Testis (tissue), 3 donors: ENCODE measurements around the gene HLA-DPA1. TPM values are rescaled to one million over a fixed set of nuclear protein-coding genes. Genes with fewer than 3 reads are reported as not detected.

Experiments
- DNase-seq: peaks from one replicate; pipeline ENCODE4 v3.0.0-alpha.2; 2019
- H3K27ac ChIP-seq, 2 donors: fragments of 200-600 bp; sonication (generic); one replicate each; pipeline ENCODE4 v1.5.1; 2019
- H3K27me3 ChIP-seq: fragments of 200-600 bp; sonication (generic); one replicate; pipeline ENCODE4 v1.5.1; 2019
- H3K36me3 ChIP-seq: fragments of 200-600 bp; sonication (generic); one replicate; pipeline ENCODE4 v1.5.1; 2017; ENCODE audit warnings: low read depth; ENCODE audit errors: missing control alignments
- H3K4me1 ChIP-seq: fragments of 200-600 bp; sonication (generic); one replicate; pipeline ENCODE4 v1.5.1; 2019
- H3K4me3 ChIP-seq, 2 donors: fragments of 200-600 bp; sonication (generic); one replicate each; pipeline ENCODE4 v1.5.1; 2017 to 2019
- H3K9me3 ChIP-seq: fragments of 200-600 bp; sonication (generic); one replicate; pipeline ENCODE4 v1.5.1; 2017
- POLR2A ChIP-seq: fragments of 450-650 bp; IDR thresholded peaks from one replicate; pipeline ENCODE4 v1.6.1; 2017; ENCODE audit warnings: antibody characterized with exemption, mild to moderate bottlenecking, moderate library complexity
- WGBS, 2 donors: methylation state at CpG; one replicate each; pipeline ENCODE4 v1.1.5; 2018; 5-methylcytosine and 5-hydroxymethylcytosine counted together
- intact Hi-C: fragments of 100-400 bp; cut with DNase I; formaldehyde crosslinking; loops from one replicate; pipeline ENCODE4 v1.15.1; 2023; ENCODE audit warnings: low total_unique reads
- polyA plus RNA-seq: library from polyadenylated mRNA; stranded (reverse); fragments of 350-450 nt; fragmentation: Illumina TruSeq; extraction: RNeasy Lipid Tissue Mini Kit (QIAGEN cat#74804); gene quantifications from one replicate; pipeline ENCODE4 v1.2.3, GENCODE V29; 2014; ENCODE audit warnings: low read depth, low replicate concordance; ENCODE audit not compliant: insufficient read depth
- total RNA-seq, 2 donors: library from RNA; depleted of rRNA; stranded (reverse); fragments of >200 nt; gene quantifications; one replicate each; pipeline ENCODE4 v1.2.3, GENCODE V29; 2016
- TF ChIP-seq, protein P1 (sequence below), 3 experiments: fragments of 450-650 bp in 2 of 3; fragments of 200-600 bp in 1 of 3; sonication (generic) in 1 of 3; IDR thresholded peaks; one replicate each; pipeline ENCODE4 v1.5.1; 2016 to 2019; ENCODE audit warnings: antibody characterized with exemption in 3 of 3, mild to moderate bottlenecking in 2 of 3, moderate library complexity in 1 of 3

The HLA-DPA1 gene
- total and polyA plus RNA-seq, 3 donors from 2014 or later = 26.5 to 143 (median 48.9) TPM

DNA sequence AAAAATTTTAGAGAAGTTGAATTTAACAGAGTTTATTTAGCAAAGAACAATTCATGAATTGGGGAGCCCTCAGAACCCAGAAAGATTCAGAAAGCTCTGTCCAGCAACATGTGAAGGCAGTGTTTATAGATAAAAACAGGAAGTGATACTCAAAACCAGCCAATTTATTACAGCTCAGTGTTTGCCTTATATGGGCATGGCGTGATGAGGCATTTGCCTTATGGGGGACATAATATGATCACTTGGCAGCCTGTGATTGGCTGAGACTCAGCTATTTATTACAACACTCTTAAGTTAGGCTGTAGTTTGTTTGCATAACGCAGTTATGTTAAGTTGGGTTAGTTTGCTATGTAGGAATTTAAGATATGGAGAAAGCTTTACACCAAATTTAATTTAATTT lies 11.5 kb downstream of the HLA-DPA1 start:
- Histone ChIP-seq H3K36me3 (no peaks in the 10 kb centered on the region), H3K4me3 (no peak overlapping the region), H3K9me3 (no peaks in the 10 kb centered on the region), H3K27me3 (no peaks in the 10 kb centered on the region), H3K27ac (no peak overlapping the region), H3K4me1 (no peaks in the 10 kb centered on the region)
- no peak for DNase-seq
- intact Hi-C loops = no loop called here
- TF ChIP-seq POLR2A = no peak
- TF ChIP-seq, protein P1, sequence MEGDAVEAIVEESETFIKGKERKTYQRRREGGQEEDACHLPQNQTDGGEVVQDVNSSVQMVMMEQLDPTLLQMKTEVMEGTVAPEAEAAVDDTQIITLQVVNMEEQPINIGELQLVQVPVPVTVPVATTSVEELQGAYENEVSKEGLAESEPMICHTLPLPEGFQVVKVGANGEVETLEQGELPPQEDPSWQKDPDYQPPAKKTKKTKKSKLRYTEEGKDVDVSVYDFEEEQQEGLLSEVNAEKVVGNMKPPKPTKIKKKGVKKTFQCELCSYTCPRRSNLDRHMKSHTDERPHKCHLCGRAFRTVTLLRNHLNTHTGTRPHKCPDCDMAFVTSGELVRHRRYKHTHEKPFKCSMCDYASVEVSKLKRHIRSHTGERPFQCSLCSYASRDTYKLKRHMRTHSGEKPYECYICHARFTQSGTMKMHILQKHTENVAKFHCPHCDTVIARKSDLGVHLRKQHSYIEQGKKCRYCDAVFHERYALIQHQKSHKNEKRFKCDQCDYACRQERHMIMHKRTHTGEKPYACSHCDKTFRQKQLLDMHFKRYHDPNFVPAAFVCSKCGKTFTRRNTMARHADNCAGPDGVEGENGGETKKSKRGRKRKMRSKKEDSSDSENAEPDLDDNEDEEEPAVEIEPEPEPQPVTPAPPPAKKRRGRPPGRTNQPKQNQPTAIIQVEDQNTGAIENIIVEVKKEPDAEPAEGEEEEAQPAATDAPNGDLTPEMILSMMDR (IDR thresholded peaks at IDR 0.05) = no peak
- 79 to 86% methylated on average over 2 of the region's 2 CpGs for WGBS, 2 donors

DNA sequence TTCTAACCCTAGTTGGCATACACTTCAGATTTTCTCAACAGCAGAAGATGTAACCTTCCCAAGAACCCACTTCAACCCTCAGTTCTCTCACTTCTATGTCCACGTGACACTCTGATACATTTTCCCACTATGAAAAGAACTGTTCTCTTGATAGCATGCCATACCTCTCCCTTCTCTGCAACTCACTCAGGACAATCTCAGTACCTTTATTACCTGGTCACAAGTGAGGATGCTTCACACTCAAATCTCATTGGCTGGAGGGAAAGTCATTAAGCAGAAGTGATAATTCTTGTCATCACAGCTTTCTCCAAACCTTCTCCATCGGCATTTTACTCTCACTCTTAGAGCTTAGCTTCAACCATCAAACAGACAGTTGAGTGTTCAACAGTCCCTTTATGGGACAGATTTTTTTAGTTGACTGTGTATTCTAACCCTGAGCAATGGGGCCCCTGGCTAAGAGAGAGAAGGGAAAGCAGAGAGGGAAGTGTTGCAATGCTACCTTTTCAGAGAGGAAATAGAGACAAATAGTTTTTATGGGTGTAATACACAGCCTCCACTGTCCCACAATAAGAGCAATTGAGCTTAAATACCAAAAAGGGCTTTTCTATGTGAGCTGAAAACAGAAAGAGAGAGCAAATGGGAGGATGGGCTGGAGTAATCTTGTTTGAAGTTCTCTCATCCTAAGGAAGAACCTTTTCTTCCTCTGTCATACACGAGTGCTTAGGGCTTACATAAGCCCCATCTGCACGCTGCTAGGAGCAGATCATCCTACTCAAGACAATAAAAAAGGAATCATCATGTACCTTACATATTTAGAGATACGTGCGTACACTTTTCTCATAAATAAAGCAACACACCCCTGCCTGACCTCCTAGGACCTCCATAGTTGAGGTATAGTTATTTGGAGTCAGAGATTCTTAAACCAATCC lies 16.0 kb downstream of the HLA-DPA1 start:
- Histone ChIP-seq H3K9me3 (no peaks in the 10 kb centered on the region), H3K36me3 (no peaks in the 10 kb centered on the region), H3K27me3 (no peaks in the 10 kb centered on the region), H3K27ac (no peak overlapping the region), H3K4me1 (no peaks in the 10 kb centered on the region), H3K4me3 (no peak overlapping the region)
- WGBS, 2 donors = 62 to 72% methylated on average over 6 of the region's 6 CpGs
- no peak for DNase-seq
- TF ChIP-seq POLR2A = no peak
- TF ChIP-seq, protein P1 (IDR thresholded peaks at IDR 0.05) = no peak
- intact Hi-C loops = no loop called here

DNA sequence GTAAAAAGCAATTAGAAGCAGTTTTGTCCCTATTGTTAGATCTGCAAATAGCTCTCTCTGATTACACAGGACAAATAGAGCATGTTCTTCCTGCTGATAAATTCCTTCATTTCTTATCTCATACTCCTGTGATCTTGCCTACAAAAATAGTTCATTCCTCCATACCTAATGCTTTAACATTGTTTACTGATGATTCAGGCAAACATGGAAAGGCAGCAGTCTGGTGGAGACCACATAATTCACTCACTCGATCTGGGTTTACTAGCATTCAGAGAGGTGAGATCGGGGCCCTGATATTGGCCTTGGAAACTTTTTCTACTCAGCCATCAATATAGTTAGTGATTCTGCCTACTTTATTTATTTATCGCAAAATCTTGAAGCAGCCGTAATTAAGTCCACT lies 20.2 kb downstream of the HLA-DPA1 start:
- no peak overlapping the region for H3K27ac ChIP-seq
- no peaks in the 10 kb centered on the region for H3K9me3 ChIP-seq
- no peak overlapping the region for H3K4me3 ChIP-seq
- H3K36me3 ChIP-seq = no peaks in the 10 kb centered on the region
- intact Hi-C loops = no loop called here
- H3K27me3 ChIP-seq = no peaks in the 10 kb centered on the region
- H3K4me1 ChIP-seq = no peaks in the 10 kb centered on the region
- DNase-seq = no peak
- TF ChIP-seq, protein P1 (IDR thresholded peaks at IDR 0.05) = no peak
- TF ChIP-seq POLR2A = no peak
- WGBS, 2 donors = 42 to 61% methylated on average over 4 of the region's 4 CpGs

DNA sequence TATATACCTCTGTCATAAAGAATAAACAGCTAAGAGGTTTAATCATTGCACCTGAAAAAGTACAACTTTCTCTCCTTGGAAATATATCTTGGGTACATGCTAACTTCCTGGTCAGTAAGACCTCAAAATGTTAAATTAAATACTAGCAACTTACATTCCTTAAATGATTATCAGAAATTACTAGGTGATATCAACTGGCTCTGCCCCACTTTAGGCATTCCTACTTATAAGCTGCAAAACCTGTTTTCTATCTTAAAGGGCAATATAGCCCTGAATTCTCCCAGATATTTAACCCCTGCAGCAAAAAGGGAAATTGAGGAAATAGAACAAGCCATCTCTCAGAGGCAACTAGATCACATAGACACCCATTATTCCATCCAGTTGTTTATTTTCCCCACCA lies 20.8 kb downstream of the HLA-DPA1 start:
- Histone ChIP-seq H3K4me3 (no peak overlapping the region), H3K27me3 (no peaks in the 10 kb centered on the region), H3K36me3 (no peaks in the 10 kb centered on the region), H3K27ac (no peak overlapping the region), H3K9me3 (no peaks in the 10 kb centered on the region), H3K4me1 (no peaks in the 10 kb centered on the region)
- no peak for TF ChIP-seq POLR2A
- TF ChIP-seq, protein P1 (IDR thresholded peaks at IDR 0.05) = no peak
- intact Hi-C loops = no loop called here
- DNase-seq = no peak
